Vagina (tissue), 2 donors: ENCODE measurements around the gene RBFOX1. TPM values are rescaled to one million over a fixed set of nuclear protein-coding genes. Genes with fewer than 3 reads are reported as not detected.

Experiments
- DNase-seq, 2 donors: peaks; one replicate each; pipeline ENCODE4 v3.0.0-alpha.2; 2017; ENCODE audit errors: extremely low spot score in 2 of 2
- H3K27ac ChIP-seq: fragments of 200-600 bp; sonication (generic); one replicate; pipeline ENCODE4 v1.5.1; 2019
- H3K27me3 ChIP-seq: fragments of 200-600 bp; sonication (generic); one replicate; pipeline ENCODE4 v1.5.1; 2019
- H3K36me3 ChIP-seq, 2 donors: fragments of 200-600 bp; sonication (generic); one replicate each; pipeline ENCODE4 v1.5.1; 2017 to 2019
- H3K4me1 ChIP-seq: fragments of 200-600 bp; sonication (generic); one replicate; pipeline ENCODE4 v1.5.1; 2019
- H3K4me3 ChIP-seq, 2 donors: fragments of 200-600 bp; sonication (generic); 1 replicate in 1 of 2; 2 replicates in 1 of 2; pipeline ENCODE4 v1.5.1; 2016 to 2019
- H3K9me3 ChIP-seq: fragments of 200-600 bp; sonication (generic); one replicate; pipeline ENCODE4 v1.5.1; 2019
- CTCF ChIP-seq, 3 experiments: fragments of 450-650 bp in 2 of 3; fragments of 200-600 bp in 1 of 3; sonication (generic) in 1 of 3; IDR thresholded peaks; one replicate each; pipeline ENCODE4 v1.5.1; 2017 to 2019; ENCODE audit warnings: antibody characterized with exemption in 3 of 3, mild to moderate bottlenecking in 2 of 3, moderate library complexity in 2 of 3
- POLR2A ChIP-seq, 2 donors: fragments of 450-650 bp; IDR thresholded peaks; one replicate each; pipeline ENCODE4 v1.6.1; 2017; ENCODE audit warnings: antibody characterized with exemption in 2 of 2, mild to moderate bottlenecking in 2 of 2, moderate library complexity in 2 of 2
- POLR2AphosphoS5 ChIP-seq, 2 donors: sonication (generic); formaldehyde crosslinking; IDR thresholded peaks; one replicate each; pipeline ENCODE4 v1.9.0; 2017; ENCODE audit warnings: antibody characterized with exemption in 2 of 2, mild to moderate bottlenecking in 2 of 2, low read depth in 1 of 2; ENCODE audit not compliant: insufficient read depth in 1 of 2
- intact Hi-C: fragments of 100-400 bp; cut with DNase I; formaldehyde crosslinking; loops from one replicate; pipeline ENCODE4 v1.15.1; 2023
- total RNA-seq: library from RNA; depleted of rRNA; stranded (reverse); fragments of >200 nt; gene quantifications from one replicate; pipeline ENCODE4 v1.2.3, GENCODE V29; 2016

The RBFOX1 gene
- total RNA-seq, 1 donor from 2014 or later: 6.6 TPM

- no peaks in the 10 kb centered on the region for H3K27me3 ChIP-seq
- H3K36me3 ChIP-seq: no peaks in the 10 kb centered on the region
- DNase-seq: no peak
- intact Hi-C loops: no loop called here
- H3K27ac ChIP-seq: no peak overlapping the region
- TF ChIP-seq POLR2AphosphoS5 (IDR thresholded peaks at IDR 0.05; ENCODE audit: insufficient read depth in 1 of 2, low read depth in 1 of 2) (no peak), POLR2A (IDR thresholded peaks at IDR 0.05) (no peak), CTCF (IDR thresholded peaks at IDR 0.05) (no peak)
- H3K4me3 ChIP-seq: no peak overlapping the region
- H3K4me1 ChIP-seq: peaks cover 16% of the 10 kb centered on the region
- no peaks in the 10 kb centered on the region for H3K9me3 ChIP-seq
Observed at GRCh38 chr16:7366041-7366440, 33.4 kb downstream of the RBFOX1 start.

- intact Hi-C loops: no loop called here
- TF ChIP-seq POLR2AphosphoS5 (IDR thresholded peaks at IDR 0.05; ENCODE audit: insufficient read depth in 1 of 2, low read depth in 1 of 2) (no peak), CTCF (IDR thresholded peaks at IDR 0.05) (no peak), POLR2A (IDR thresholded peaks at IDR 0.05) (no peak)
- H3K9me3 ChIP-seq: no peaks in the 10 kb centered on the region
- peaks cover 16% of the 10 kb centered on the region for H3K4me1 ChIP-seq
- no peaks in the 10 kb centered on the region for H3K36me3 ChIP-seq
- no peak overlapping the region for H3K4me3 ChIP-seq
- no peaks in the 10 kb centered on the region for H3K27me3 ChIP-seq
- no peak for DNase-seq
- no peak overlapping the region for H3K27ac ChIP-seq
Observed at GRCh38 chr16:7366993-7367880, 34.6 kb downstream of the RBFOX1 start.

GRCh38 chr16:7369204-7369603 is 36.6 kb downstream of the RBFOX1 start:
- intact Hi-C loops: no loop called here

GRCh38 chr16:7372095-7372494 is 39.5 kb downstream of the RBFOX1 start:
- TF ChIP-seq POLR2AphosphoS5 (IDR thresholded peaks at IDR 0.05; ENCODE audit: insufficient read depth in 1 of 2, low read depth in 1 of 2): no peak
- TF ChIP-seq CTCF (IDR thresholded peaks at IDR 0.05): no peak
- TF ChIP-seq POLR2A (IDR thresholded peaks at IDR 0.05): no peak
- H3K4me1 ChIP-seq: no peaks in the 10 kb centered on the region
- no peak overlapping the region for H3K27ac ChIP-seq
- no peak overlapping the region for H3K4me3 ChIP-seq
- intact Hi-C loops: no loop called here
- no peaks in the 10 kb centered on the region for H3K27me3 ChIP-seq
- H3K9me3 ChIP-seq: no peaks in the 10 kb centered on the region
- H3K36me3 ChIP-seq: no peaks in the 10 kb centered on the region
- DNase-seq: no peak

More at GRCh38 chr16:7369204-7369603, 36.6 kb downstream of the RBFOX1 start:
- TF ChIP-seq CTCF (IDR thresholded peaks at IDR 0.05) (no peak), POLR2A (IDR thresholded peaks at IDR 0.05) (no peak), POLR2AphosphoS5 (IDR thresholded peaks at IDR 0.05; ENCODE audit: insufficient read depth in 1 of 2, low read depth in 1 of 2) (no peak)
- H3K4me3 ChIP-seq: no peak overlapping the region
- H3K4me1 ChIP-seq: peaks cover under 1% of the 10 kb centered on the region
- no peaks in the 10 kb centered on the region for H3K9me3 ChIP-seq
- H3K27ac ChIP-seq: no peak overlapping the region
- H3K27me3 ChIP-seq: no peaks in the 10 kb centered on the region
- no peak for DNase-seq
- H3K36me3 ChIP-seq: no peaks in the 10 kb centered on the region

- H3K4me1 ChIP-seq: no peaks in the 10 kb centered on the region
- intact Hi-C loops: no loop called here
- no peak overlapping the region for H3K27ac ChIP-seq
- TF ChIP-seq CTCF (IDR thresholded peaks at IDR 0.05): no peak
- TF ChIP-seq POLR2AphosphoS5 (IDR thresholded peaks at IDR 0.05; ENCODE audit: insufficient read depth in 1 of 2, low read depth in 1 of 2): no peak
- TF ChIP-seq POLR2A (IDR thresholded peaks at IDR 0.05): no peak
- no peak overlapping the region for H3K4me3 ChIP-seq
- H3K27me3 ChIP-seq: no peaks in the 10 kb centered on the region
- H3K9me3 ChIP-seq: no peaks in the 10 kb centered on the region
- H3K36me3 ChIP-seq: no peaks in the 10 kb centered on the region
- no peak for DNase-seq
Observed at GRCh38 chr16:7373776-7374175, 41.1 kb downstream of the RBFOX1 start.
